Caco-2 (cell line): ENCODE results near the gene GALNT15. TPM values are rescaled to one million over a fixed set of nuclear protein-coding genes. Genes with fewer than 3 reads are reported as not detected.
A peak's percentile ranks its signal among the peaks of the same experiment; 100 is the strongest.

ENCODE experiments used
- BruUV-seq: library from RNA; stranded (reverse); fragments of 400-500 nt; replicated peaks from 2 replicates; lab custom pipeline; 2021; lab: Mats Ljungman, UMichigan
- CTCF ChIA-PET: fragments of 300-600 bp; sonication (Branson Sonifier 250); formaldehyde crosslinking; loops from one replicate; lab custom pipeline; 2022; ENCODE audit warnings: antibody characterized with exemption; lab: Charles Lee
- POLR2A ChIA-PET: fragments of 300-600 bp; sonication (Branson Sonifier 250); formaldehyde crosslinking; loops from one replicate; lab custom pipeline; 2022; ENCODE audit warnings: antibody characterized with exemption; lab: Charles Lee
- DNase-seq, 2 experiments: peaks; one replicate each; pipeline versions ENCODE4 v3.0.0 to v3.0.0-alpha.2; 2020 to 2022
- H3K27me3 ChIP-seq: replicated peaks from 2 replicates; pipeline ENCODE4 v1.6.0; 2011; ENCODE audit warnings: low read length; ENCODE audit not compliant: control insufficient read depth, insufficient read depth
- H3K36me3 ChIP-seq: 2 replicates; pipeline ENCODE4 v1.5.1; 2011; ENCODE audit warnings: low read length; ENCODE audit not compliant: control insufficient read depth, insufficient read depth
- H3K4me1 ChIP-seq: fragments of 250-450 bp; sonication (Bioruptor Pico); 2 replicates; pipeline ENCODE4 v1.5.1; 2020; ENCODE audit warnings: mild to moderate bottlenecking
- H3K4me3 ChIP-seq: 2 replicates; pipeline ENCODE4 v1.5.1; 2011; ENCODE audit warnings: low read depth, mild to moderate bottlenecking, control low read depth, low read length
- H3K9me3 ChIP-seq: fragments of 250-450 bp; sonication (Bioruptor Pico); 2 replicates; pipeline ENCODE4 v1.5.1; 2020; ENCODE audit warnings: mild to moderate bottlenecking, moderate library complexity
- H3K27ac Mint-ChIP-seq: one replicate; pipeline ENCODE4 v1.8.0; 2022; ENCODE audit warnings: mixed read lengths; ENCODE audit not compliant: unreplicated experiment
- H3K27me3 Mint-ChIP-seq: one replicate; pipeline ENCODE4 v1.8.0; 2022; ENCODE audit warnings: mixed read lengths; ENCODE audit not compliant: insufficient read depth, unreplicated experiment
- H3K36me3 Mint-ChIP-seq: one replicate; pipeline ENCODE4 v1.8.0; 2022; ENCODE audit warnings: mild to moderate bottlenecking, mixed read lengths; ENCODE audit not compliant: insufficient read depth, unreplicated experiment
- H3K4me1 Mint-ChIP-seq: one replicate; pipeline ENCODE4 v1.8.0; 2022; ENCODE audit warnings: low read depth, mixed read lengths; ENCODE audit not compliant: unreplicated experiment
- H3K4me3 Mint-ChIP-seq: one replicate; pipeline ENCODE4 v1.8.0; 2022; ENCODE audit warnings: mild to moderate bottlenecking, moderate library complexity, mixed read lengths; ENCODE audit not compliant: unreplicated experiment
- H3K9me3 Mint-ChIP-seq: one replicate; pipeline ENCODE4 v1.8.0; 2022; ENCODE audit warnings: mixed read lengths; ENCODE audit not compliant: unreplicated experiment
- intact Hi-C: fragments of 100-400 bp; cut with micrococcal nuclease; formaldehyde crosslinking; loops from one replicate; pipeline ENCODE4 v1.10.0; 2022; ENCODE audit not compliant: unreplicated experiment
- total RNA-seq: library from RNA; stranded (reverse); gene quantifications from 2 replicates; pipeline ENCODE4 v1.2.3, GENCODE V29; 2022
- TF ChIP-seq, protein P1 (sequence below), 2 experiments: fragments of 200-600 bp in 1 of 2; IDR thresholded peaks; 1 replicate in 1 of 2; 2 replicates in 1 of 2; pipeline versions ENCODE4 v1.5.1 to v1.8.0; 2011 to 2022; ENCODE audit warnings: antibody characterized with exemption in 1 of 2, control low read depth in 1 of 2, inconsistent platforms in 1 of 2, low read depth in 1 of 2, low read length in 1 of 2, mild to moderate bottlenecking in 1 of 2, moderate library complexity in 1 of 2; ENCODE audit not compliant: insufficient read depth in 1 of 2, severe bottlenecking in 1 of 2, unreplicated experiment in 1 of 2

The GALNT15 gene
- total RNA-seq, 1 experiment from 2014 or later = not detected

- H3K9me3 Mint-ChIP-seq = no peaks in the 10 kb centered on the region
- intact Hi-C loops = loop anchor here (5.0 kb wide), 1 partner anchor 187 kb away; no protein-coding TSS in a partner anchor
- POLR2A ChIA-PET = no interaction called here
- TF ChIP-seq, protein P1, sequence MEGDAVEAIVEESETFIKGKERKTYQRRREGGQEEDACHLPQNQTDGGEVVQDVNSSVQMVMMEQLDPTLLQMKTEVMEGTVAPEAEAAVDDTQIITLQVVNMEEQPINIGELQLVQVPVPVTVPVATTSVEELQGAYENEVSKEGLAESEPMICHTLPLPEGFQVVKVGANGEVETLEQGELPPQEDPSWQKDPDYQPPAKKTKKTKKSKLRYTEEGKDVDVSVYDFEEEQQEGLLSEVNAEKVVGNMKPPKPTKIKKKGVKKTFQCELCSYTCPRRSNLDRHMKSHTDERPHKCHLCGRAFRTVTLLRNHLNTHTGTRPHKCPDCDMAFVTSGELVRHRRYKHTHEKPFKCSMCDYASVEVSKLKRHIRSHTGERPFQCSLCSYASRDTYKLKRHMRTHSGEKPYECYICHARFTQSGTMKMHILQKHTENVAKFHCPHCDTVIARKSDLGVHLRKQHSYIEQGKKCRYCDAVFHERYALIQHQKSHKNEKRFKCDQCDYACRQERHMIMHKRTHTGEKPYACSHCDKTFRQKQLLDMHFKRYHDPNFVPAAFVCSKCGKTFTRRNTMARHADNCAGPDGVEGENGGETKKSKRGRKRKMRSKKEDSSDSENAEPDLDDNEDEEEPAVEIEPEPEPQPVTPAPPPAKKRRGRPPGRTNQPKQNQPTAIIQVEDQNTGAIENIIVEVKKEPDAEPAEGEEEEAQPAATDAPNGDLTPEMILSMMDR (IDR thresholded peaks at IDR 0.05; ENCODE audit: insufficient read depth in 1 of 2, low read depth in 1 of 2, low read length in 1 of 2, severe bottlenecking in 1 of 2, unreplicated experiment in 1 of 2) = peak; percentile 26 to 30
- Histone ChIP-seq H3K27me3 (no peaks in the 10 kb centered on the region), H3K4me3 (no peak overlapping the region), H3K36me3 (no peaks in the 10 kb centered on the region), H3K4me1 (peaks cover 25% of the 10 kb centered on the region), H3K9me3 (no peaks in the 10 kb centered on the region)
- peak in 1 of 2 experiments; percentile 19 for DNase-seq
- no peak overlapping the region for H3K27ac Mint-ChIP-seq
- H3K4me3 Mint-ChIP-seq = no peak overlapping the region
- peaks cover 5% of the 10 kb centered on the region for H3K4me1 Mint-ChIP-seq
- H3K36me3 Mint-ChIP-seq = no peaks in the 10 kb centered on the region
- CTCF ChIA-PET = no interaction called here
- H3K27me3 Mint-ChIP-seq = peaks cover 2% of the 10 kb centered on the region
- no TSS peak for BruUV-seq
Measured at GRCh38 chr3:16249336-16249735, 74.9 kb downstream of the GALNT15 start.

GRCh38 chr3:16249886-16250285, 75.4 kb downstream of the GALNT15 start:
- no peaks in the 10 kb centered on the region for H3K36me3 ChIP-seq
- H3K9me3 Mint-ChIP-seq = no peaks in the 10 kb centered on the region
- H3K27me3 Mint-ChIP-seq = peaks cover 2% of the 10 kb centered on the region
- no peaks in the 10 kb centered on the region for H3K36me3 Mint-ChIP-seq
- TF ChIP-seq, protein P1 (IDR thresholded peaks at IDR 0.05; ENCODE audit: insufficient read depth in 1 of 2, low read depth in 1 of 2, low read length in 1 of 2, severe bottlenecking in 1 of 2, unreplicated experiment in 1 of 2) = no peak
- H3K27me3 ChIP-seq = no peaks in the 10 kb centered on the region
- H3K9me3 ChIP-seq = no peaks in the 10 kb centered on the region
- intact Hi-C loops = loop anchor here (5.0 kb wide), 1 partner anchor 188 kb away; no protein-coding TSS in a partner anchor
- peaks cover 25% of the 10 kb centered on the region for H3K4me1 ChIP-seq
- BruUV-seq = no TSS peak
- H3K27ac Mint-ChIP-seq = no peak overlapping the region
- H3K4me3 Mint-ChIP-seq = no peak overlapping the region
- ChIA-PET CTCF (no interaction called here), POLR2A (no interaction called here)
- no peak for DNase-seq
- H3K4me3 ChIP-seq = no peak overlapping the region
- H3K4me1 Mint-ChIP-seq = peaks cover 5% of the 10 kb centered on the region

DNA sequence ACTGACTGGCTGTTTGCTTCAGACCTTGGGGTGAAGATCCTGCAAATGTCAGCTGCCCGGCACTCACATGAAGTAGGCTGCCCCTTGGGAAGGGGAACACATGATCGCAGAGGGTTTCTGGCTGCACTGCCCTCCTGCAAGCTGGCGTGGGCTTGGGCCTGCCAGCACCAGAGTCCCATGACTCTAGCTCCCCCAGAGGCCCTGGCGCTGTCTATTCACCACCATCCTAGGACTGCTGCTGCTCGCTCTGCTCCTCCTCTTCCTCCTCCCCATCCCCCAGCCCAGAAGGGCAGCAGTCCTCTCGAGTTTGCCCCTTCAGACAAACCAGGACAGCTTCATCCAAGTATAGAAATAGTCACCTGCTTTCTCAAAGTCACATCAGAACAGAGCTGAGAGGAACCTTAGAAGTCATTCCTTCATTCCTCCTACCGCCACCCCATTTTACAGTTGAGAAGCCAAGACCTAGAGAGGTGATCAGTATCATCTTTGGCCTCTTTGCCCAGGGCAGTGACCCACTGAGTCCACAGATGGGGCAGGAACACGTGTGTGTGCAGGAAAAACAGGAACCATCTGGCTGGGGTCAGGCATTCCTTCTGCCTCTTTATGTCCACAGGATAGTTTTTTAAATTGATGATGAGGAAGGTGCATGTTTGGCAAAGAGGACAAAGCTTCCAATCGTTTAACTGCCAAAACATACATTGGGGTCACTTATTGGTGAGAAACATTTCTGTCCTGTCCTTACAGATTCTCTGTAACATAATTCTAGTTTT, 77.0 kb downstream of the GALNT15 start:
- Mint-ChIP-seq H3K27me3 (no peaks in the 10 kb centered on the region), H3K36me3 (no peaks in the 10 kb centered on the region), H3K4me1 (peaks cover 5% of the 10 kb centered on the region), H3K27ac (peak overlapping the region; percentile 21), H3K9me3 (no peaks in the 10 kb centered on the region), H3K4me3 (no peak overlapping the region)
- TF ChIP-seq, protein P1 (IDR thresholded peaks at IDR 0.05; ENCODE audit: insufficient read depth in 1 of 2, low read depth in 1 of 2, low read length in 1 of 2, severe bottlenecking in 1 of 2, unreplicated experiment in 1 of 2) = no peak
- Histone ChIP-seq H3K36me3 (no peaks in the 10 kb centered on the region), H3K4me1 (peaks cover 25% of the 10 kb centered on the region), H3K27me3 (no peaks in the 10 kb centered on the region), H3K9me3 (no peaks in the 10 kb centered on the region), H3K4me3 (no peak overlapping the region)
- DNase-seq = no peak
- BruUV-seq = no TSS peak
- intact Hi-C loops = no loop called here
- ChIA-PET CTCF (interaction anchor here (0.7 to 1.0 kb wide), 3 partner anchors 13 to 349 kb away, joined by 3 to 5 read pairs (median 4); partner anchors contain the start of gene DPH3), POLR2A (interaction anchor here (0.6 to 1.1 kb wide), 2 partner anchors 13 to 53 kb away, joined by 3 to 12 read pairs; partner anchors contain the start of genes DPH3 and OXNAD1)
